DOHH2 (cell line): ENCODE measurements around the gene MAP6D1.

ENCODE experiments used
- EZH2phosphoT487 ChIP-seq: fragments of 200-600 bp; sonication (generic); IDR thresholded peaks from 2 replicates; pipeline ENCODE4 v1.6.1; 2017; ENCODE audit warnings: borderline replicate concordance, mild to moderate bottlenecking, antibody characterized with exemption, low read length, moderate library complexity, mixed read lengths
- TF ChIP-seq, protein P1 (sequence below): fragments of 200-600 bp; sonication (generic); IDR thresholded peaks from one replicate; pipeline ENCODE4 v1.5.1; 2014; ENCODE audit warnings: antibody characterized with exemption, mild to moderate bottlenecking, low read depth, low read length; ENCODE audit not compliant: poor library complexity, severe bottlenecking

DNA sequence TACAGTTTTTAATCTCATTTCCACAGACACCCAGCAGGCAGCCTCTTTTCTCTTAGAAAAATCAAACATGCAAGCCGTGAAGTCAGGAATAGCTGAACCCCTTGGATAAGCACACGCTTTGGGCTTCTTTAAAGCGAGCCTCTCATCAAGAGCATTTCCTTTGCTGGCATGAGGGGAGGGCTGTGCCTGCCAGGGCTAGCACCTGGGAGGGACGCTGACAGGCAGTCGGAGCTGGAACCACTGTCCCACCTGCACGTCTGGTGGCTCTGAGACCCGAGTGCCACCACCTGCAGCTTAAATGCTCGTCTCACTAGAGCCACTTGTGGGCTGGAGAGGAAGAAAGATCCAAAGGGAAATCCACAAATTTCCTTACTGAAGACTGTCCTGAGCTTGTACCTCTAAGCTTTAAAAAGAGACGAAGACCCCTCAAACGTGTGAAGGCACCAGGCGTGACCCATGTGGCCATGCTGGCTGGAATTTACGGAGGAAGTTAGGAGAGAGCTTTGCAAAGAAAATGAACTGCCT is 9.4 kb downstream of the MAP6D1 start:
- TF ChIP-seq, protein P1, sequence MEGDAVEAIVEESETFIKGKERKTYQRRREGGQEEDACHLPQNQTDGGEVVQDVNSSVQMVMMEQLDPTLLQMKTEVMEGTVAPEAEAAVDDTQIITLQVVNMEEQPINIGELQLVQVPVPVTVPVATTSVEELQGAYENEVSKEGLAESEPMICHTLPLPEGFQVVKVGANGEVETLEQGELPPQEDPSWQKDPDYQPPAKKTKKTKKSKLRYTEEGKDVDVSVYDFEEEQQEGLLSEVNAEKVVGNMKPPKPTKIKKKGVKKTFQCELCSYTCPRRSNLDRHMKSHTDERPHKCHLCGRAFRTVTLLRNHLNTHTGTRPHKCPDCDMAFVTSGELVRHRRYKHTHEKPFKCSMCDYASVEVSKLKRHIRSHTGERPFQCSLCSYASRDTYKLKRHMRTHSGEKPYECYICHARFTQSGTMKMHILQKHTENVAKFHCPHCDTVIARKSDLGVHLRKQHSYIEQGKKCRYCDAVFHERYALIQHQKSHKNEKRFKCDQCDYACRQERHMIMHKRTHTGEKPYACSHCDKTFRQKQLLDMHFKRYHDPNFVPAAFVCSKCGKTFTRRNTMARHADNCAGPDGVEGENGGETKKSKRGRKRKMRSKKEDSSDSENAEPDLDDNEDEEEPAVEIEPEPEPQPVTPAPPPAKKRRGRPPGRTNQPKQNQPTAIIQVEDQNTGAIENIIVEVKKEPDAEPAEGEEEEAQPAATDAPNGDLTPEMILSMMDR, result no peak
- TF ChIP-seq EZH2phosphoT487, result no peak
